A673 (cell line): ENCODE measurements around the gene WDR27. TPM values are rescaled to one million over a fixed set of nuclear protein-coding genes. Genes with fewer than 3 reads are reported as not detected.

ENCODE experiments used
- BruUV-seq: library from RNA; stranded (reverse); fragments of 400-500 nt; replicated peaks from 2 replicates; lab custom pipeline; 2021; lab: Mats Ljungman, UMichigan
- CTCF ChIA-PET: fragments of 300-600 bp; sonication (Branson Sonifier 250); formaldehyde crosslinking; loops from one replicate; lab custom pipeline; 2022; ENCODE audit warnings: antibody characterized with exemption; lab: Charles Lee
- POLR2A ChIA-PET: fragments of 300-600 bp; sonication (Branson Sonifier 250); formaldehyde crosslinking; loops from one replicate; lab custom pipeline; 2022; ENCODE audit warnings: antibody characterized with exemption; ENCODE audit not compliant: low non-redundant PET; lab: Charles Lee
- DNase-seq: peaks from one replicate; pipeline ENCODE4 v3.0.0-alpha.2; 2015; ENCODE audit warnings: low spot score
- H3K27ac ChIP-seq: fragments of 200-600 bp; sonication (generic); 2 replicates; pipeline ENCODE4 v1.5.1; 2016; ENCODE audit warnings: mixed run types, low read depth, mild to moderate bottlenecking, mixed read lengths, antibody characterized with exemption, low read length; ENCODE audit not compliant: poor library complexity, severe bottlenecking
- H3K27me3 ChIP-seq: fragments of 200-600 bp; sonication (generic); replicated peaks from 2 replicates; pipeline ENCODE4 v1.6.1; 2017; ENCODE audit warnings: mixed run types, low read depth, mild to moderate bottlenecking, mixed read lengths, antibody characterized with exemption, low read length; ENCODE audit not compliant: insufficient read depth, poor library complexity
- H3K36me3 ChIP-seq: fragments of 200-600 bp; sonication (generic); 2 replicates; pipeline ENCODE4 v1.6.1; 2016; ENCODE audit warnings: mixed run types, mild to moderate bottlenecking, mixed read lengths, antibody characterized with exemption, low read length; ENCODE audit not compliant: insufficient read depth, poor library complexity, severe bottlenecking
- H3K4me1 ChIP-seq: fragments of 200-600 bp; sonication (generic); 2 replicates; pipeline ENCODE4 v1.6.1; 2017; ENCODE audit warnings: mixed run types, mild to moderate bottlenecking, mixed read lengths, antibody characterized with exemption, low read length; ENCODE audit not compliant: insufficient read depth, poor library complexity, severe bottlenecking
- H3K4me3 ChIP-seq: fragments of 200-600 bp; sonication (generic); 2 replicates; pipeline ENCODE4 v1.5.1; 2016; ENCODE audit warnings: low read depth, mixed run types, mild to moderate bottlenecking, mixed read lengths, low read length; ENCODE audit not compliant: poor library complexity, severe bottlenecking
- H3K9me3 ChIP-seq: fragments of 200-600 bp; sonication (generic); 2 replicates; pipeline ENCODE4 v1.6.1; 2016; ENCODE audit warnings: mixed run types, low read depth, mild to moderate bottlenecking, mixed read lengths, antibody characterized with exemption, low read length; ENCODE audit not compliant: poor library complexity, severe bottlenecking
- EZH2 ChIP-seq: fragments of 200-600 bp; sonication (generic); IDR thresholded peaks from 2 replicates; pipeline ENCODE4 v1.6.1; 2017; ENCODE audit warnings: borderline replicate concordance, low read depth, mild to moderate bottlenecking, mixed read lengths, antibody characterized with exemption, low read length; ENCODE audit not compliant: poor library complexity, severe bottlenecking
- intact Hi-C: fragments of 100-400 bp; cut with micrococcal nuclease; formaldehyde crosslinking; loops from one replicate; pipeline ENCODE4 v1.10.0; 2022; ENCODE audit not compliant: unreplicated experiment
- total RNA-seq: library from RNA; stranded (reverse); gene quantifications from 2 replicates; pipeline ENCODE4 v1.2.3, GENCODE V29; 2021
- TF ChIP-seq, protein P1 (sequence below): fragments of 300-800, 200-600 bp; sonication (generic); conservative IDR thresholded peaks from 2 replicates; pipeline ENCODE4 v1.5.1; 2017; ENCODE audit warnings: low read depth, mild to moderate bottlenecking, antibody characterized with exemption, low read length, moderate library complexity, mixed read lengths

The WDR27 gene
- total RNA-seq, 1 experiment from 2014 or later, result 77.3 TPM

DNA sequence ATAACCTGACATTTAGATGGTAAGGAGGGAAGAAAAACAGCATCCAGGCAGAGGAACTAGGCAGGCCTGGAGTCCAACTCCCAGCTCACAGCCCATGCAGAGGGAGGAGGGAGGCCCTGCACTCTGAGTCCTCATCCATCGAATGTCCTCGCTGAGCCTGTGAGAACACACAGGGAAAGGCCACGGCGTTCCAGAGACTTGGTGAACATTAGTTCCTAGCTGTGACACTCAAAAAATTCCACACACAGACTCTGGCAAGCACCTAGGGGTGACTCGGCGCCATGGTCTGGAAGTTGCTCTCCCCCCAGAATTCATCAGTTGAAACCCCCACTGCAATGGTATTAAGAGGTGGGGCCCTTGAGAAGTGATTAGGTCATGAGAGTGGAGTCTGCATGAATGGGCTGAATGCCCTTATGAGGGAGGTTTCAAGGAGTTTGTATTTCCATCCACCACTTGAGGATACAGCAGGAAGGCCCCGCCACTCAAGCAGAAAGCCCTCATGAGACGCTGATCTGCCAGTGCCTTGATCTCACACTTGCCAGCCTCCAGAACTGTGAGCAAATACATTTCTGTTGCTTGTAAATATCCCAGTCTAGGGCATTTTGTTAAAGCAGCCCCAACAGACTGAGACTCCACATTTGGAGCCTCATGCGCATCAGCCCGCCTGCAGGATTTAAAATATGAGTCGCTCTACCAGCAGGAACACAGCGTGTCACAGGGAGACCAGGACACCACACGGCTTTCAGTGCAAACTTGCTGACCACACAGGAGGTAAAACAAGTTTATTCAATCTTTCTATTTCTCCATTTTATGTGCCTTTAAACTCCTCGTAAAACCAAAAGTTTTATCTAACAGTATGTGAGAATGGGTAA is 73.9 kb downstream of the WDR27 start:
- TF ChIP-seq EZH2, result no peak
- TF ChIP-seq, protein P1, sequence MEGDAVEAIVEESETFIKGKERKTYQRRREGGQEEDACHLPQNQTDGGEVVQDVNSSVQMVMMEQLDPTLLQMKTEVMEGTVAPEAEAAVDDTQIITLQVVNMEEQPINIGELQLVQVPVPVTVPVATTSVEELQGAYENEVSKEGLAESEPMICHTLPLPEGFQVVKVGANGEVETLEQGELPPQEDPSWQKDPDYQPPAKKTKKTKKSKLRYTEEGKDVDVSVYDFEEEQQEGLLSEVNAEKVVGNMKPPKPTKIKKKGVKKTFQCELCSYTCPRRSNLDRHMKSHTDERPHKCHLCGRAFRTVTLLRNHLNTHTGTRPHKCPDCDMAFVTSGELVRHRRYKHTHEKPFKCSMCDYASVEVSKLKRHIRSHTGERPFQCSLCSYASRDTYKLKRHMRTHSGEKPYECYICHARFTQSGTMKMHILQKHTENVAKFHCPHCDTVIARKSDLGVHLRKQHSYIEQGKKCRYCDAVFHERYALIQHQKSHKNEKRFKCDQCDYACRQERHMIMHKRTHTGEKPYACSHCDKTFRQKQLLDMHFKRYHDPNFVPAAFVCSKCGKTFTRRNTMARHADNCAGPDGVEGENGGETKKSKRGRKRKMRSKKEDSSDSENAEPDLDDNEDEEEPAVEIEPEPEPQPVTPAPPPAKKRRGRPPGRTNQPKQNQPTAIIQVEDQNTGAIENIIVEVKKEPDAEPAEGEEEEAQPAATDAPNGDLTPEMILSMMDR, result no peak
- no peaks in the 10 kb centered on the region for H3K27me3 ChIP-seq
- no TSS peak for BruUV-seq
- H3K4me3 ChIP-seq, result no peak overlapping the region
- POLR2A ChIA-PET, result no interaction called here
- no peak overlapping the region for H3K27ac ChIP-seq
- intact Hi-C loops, result no loop called here
- CTCF ChIA-PET, result no interaction called here
- H3K36me3 ChIP-seq, result no peaks in the 10 kb centered on the region
- DNase-seq, result no peak
- no peaks in the 10 kb centered on the region for H3K4me1 ChIP-seq
- H3K9me3 ChIP-seq, result no peaks in the 10 kb centered on the region

GRCh38 chr6:169626649-169627048 is 75.2 kb downstream of the WDR27 start:
- intact Hi-C loops, result no loop called here
- Histone ChIP-seq H3K4me1 (no peaks in the 10 kb centered on the region), H3K27ac (no peak overlapping the region), H3K4me3 (no peak overlapping the region), H3K9me3 (no peaks in the 10 kb centered on the region), H3K27me3 (no peaks in the 10 kb centered on the region), H3K36me3 (no peaks in the 10 kb centered on the region)
- ChIA-PET POLR2A (no interaction called here), CTCF (no interaction called here)
- DNase-seq, result no peak
- TF ChIP-seq, protein P1, result no peak
- TF ChIP-seq EZH2, result no peak
- no TSS peak for BruUV-seq

GRCh38 chr6:169626169-169626568 is 75.7 kb downstream of the WDR27 start:
- POLR2A ChIA-PET, result no interaction called here
- Histone ChIP-seq H3K9me3 (no peaks in the 10 kb centered on the region), H3K36me3 (no peaks in the 10 kb centered on the region), H3K27ac (no peak overlapping the region), H3K27me3 (no peaks in the 10 kb centered on the region), H3K4me1 (no peaks in the 10 kb centered on the region), H3K4me3 (no peak overlapping the region)
- TF ChIP-seq EZH2, result no peak
- intact Hi-C loops, result no loop called here
- no peak for DNase-seq
- CTCF ChIA-PET, result no interaction called here
- no TSS peak for BruUV-seq
